NCI-H345 (cell line): Measurements from ENCODE around the gene ACAP1.
"Not testable (repeated sequence)": the region's sequence is repeated elsewhere in the genome, so short reads cannot be mapped to it uniquely, and the experiment has no call there.

Experiments
- DNase-seq: peaks from one replicate; lab custom pipeline; 2025; lab: John Stamatoyannopoulos, UW

The ACAP1 gene

GRCh38 chr17:7356072-7356549, 19.8 kb downstream of the ACAP1 start:
- peak; percentile 66 for DNase-seq

DNA sequence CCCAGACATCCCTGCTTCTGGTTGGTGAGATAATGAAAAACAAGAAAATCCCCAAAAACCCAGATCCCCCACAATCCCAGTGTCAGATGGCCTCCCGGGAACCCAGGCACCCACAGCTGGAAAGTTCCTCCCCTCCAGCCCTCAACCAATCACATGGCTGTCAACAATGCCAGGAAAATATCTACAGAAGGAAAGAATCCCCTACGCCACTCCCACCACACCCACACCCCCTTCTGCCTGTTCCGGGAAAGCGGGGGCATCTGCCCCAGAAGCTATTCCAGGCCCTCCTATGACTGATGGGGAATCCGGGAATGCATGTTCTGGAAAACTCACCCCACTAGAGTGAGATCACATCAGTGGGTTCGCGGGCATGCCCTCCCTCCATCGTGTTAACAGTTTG, 20.4 kb downstream of the ACAP1 start:
- DNase-seq: no peak

DNA sequence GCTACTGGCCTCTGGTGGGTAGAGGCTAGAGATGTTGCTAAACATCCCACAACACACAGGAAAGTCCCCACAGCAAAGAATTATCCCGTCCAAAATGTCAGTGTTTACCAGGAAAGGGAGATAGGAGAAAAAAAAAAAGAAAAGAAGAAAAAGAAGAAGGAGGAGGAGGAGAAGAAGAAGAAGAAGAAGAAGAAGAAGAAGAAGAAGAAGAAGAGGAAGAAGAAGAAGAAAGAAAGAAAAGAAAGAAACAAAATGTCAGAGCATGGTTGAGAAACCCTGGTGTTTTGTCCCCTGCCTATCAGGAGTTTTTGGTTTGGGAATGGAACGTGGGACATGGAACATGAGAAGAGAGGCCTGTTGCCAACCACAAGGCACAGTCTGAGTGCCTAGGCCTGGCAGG, 21.1 kb downstream of the ACAP1 start:
- DNase-seq: no peak

GRCh38 chr17:7361906-7362305, 25.6 kb downstream of the ACAP1 start:
- no peak for DNase-seq

- no peak for DNase-seq
Observed at GRCh38 chr17:7363311-7363710, 27.0 kb downstream of the ACAP1 start.

- not testable (repeated sequence) for DNase-seq
Observed at GRCh38 chr17:7365963-7366362, 29.6 kb downstream of the ACAP1 start.

GRCh38 chr17:7367083-7367482, 30.8 kb downstream of the ACAP1 start:
- DNase-seq: no peak

DNA sequence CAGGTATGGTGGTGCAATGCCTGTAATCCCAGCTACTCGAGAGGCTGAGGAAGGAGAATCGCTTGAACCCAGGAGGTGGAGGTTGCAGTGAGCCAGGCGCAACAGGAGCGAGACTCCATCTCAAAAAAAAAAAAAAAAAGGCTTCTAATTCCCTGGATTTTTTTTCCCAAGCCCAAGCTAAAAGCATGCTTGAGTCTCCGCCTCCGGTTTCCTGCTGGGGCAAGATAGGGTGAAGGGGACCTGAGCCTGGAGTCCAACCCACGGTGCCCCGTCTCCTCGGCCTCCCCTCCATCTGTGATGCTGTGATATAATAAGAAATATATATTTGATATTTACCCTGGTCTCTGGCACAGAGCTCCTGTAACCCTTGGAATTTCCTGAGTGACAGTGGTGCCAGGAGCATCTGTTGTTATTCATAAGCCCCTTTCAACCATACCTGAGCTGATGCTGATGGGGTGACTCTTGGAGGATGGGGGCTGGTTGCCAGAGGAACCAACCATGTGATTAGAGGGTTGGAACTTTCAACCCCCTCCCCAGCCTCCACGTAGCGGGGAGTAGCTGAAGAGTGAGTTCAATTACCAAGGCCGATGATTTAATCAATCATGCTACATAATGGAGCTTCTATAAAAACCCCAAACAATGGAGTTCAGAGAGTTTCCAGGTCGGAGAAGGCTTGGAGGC, 31.7 kb downstream of the ACAP1 start:
- no peak for DNase-seq

DNA sequence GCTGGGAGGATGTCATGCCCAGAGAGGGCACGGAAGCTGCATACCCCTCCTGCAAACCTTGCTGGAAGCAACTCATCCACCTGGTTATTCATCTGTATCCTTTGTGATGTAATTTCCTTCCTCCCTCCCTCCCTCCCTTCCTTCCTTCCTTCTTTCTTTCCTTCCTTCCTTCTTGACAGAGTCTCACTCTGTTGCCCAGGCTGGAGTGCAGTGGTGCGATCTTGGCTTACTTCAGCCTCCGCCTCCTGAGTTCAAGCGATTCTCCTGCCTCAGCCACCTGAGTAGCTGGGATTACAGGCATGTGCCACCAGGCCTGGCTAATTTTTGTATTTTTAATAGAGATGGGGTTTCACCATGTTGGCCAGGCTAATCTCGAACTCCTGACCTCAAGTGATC, 32.3 kb downstream of the ACAP1 start:
- not testable (repeated sequence) for DNase-seq

- no peak for DNase-seq
Observed at GRCh38 chr17:7369825-7370224, 33.5 kb downstream of the ACAP1 start.

DNA sequence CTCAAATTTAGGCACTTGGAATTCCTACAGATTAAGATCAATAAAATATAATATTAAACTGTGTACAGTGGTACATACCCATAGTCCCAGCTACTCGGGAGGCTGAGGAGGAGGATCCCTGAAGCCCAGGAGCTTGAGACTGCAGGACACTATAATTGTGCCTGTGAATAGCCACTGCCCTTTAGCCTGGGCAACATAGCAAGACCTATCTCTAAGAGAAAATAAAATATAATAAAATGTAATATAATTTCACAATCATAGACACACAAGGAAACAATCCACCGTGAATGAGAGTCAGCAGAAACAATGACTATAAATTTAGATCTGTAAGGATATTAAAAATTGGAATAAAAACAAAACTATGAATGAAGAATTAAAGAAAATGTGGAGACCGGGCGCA, 34.5 kb downstream of the ACAP1 start:
- DNase-seq: no peak

DNA sequence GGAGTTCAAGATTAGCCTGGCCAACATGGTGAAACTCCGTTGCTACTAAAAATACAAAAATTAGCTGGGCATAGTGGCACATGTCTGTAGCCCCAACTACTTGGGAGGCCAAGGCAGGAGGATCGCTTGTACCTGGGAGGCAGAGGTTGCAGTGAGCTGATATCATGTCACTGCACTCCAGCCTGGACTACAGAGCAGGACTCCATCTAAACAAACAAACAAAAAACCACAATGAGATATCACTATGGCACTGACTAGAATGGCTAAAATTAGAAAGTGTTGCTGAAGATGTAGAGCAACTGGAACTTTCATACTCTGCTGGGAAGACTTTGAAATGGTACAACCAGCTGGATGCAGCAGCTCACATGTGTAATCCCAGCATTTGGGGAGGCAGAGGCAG, 38.0 kb downstream of the ACAP1 start:
- DNase-seq: no peak

DNA sequence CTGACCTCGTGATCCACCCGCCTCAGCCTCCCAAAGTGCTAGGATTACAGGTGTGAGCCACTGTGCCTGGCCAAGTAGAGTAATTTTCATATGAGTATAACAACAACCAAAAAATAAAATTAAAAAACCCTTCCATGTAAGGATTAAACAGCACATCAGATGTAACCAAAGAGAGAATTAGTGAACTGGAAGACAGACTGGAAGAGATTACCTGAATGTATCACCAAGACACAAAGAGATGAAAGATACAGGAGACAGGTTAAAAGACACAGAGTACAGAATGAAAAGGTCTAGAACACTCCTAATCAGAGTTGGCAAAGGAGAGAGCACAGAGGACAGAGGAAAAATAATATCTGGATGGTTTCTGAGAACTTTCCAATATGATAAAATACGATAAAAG, 42.8 kb downstream of the ACAP1 start:
- no peak for DNase-seq

GRCh38 chr17:7380321-7380720, 44.0 kb downstream of the ACAP1 start:
- peak; percentile 41 for DNase-seq

- peak; percentile 1 for DNase-seq
Observed at GRCh38 chr17:7380855-7381683, 44.7 kb downstream of the ACAP1 start, which contains the start of gene TNK1. Gene TNK1, plus strand, starts transcription at chr17:7381089. Its CDS starts 1,838 bp downstream, at chr17:7382927.

DNA sequence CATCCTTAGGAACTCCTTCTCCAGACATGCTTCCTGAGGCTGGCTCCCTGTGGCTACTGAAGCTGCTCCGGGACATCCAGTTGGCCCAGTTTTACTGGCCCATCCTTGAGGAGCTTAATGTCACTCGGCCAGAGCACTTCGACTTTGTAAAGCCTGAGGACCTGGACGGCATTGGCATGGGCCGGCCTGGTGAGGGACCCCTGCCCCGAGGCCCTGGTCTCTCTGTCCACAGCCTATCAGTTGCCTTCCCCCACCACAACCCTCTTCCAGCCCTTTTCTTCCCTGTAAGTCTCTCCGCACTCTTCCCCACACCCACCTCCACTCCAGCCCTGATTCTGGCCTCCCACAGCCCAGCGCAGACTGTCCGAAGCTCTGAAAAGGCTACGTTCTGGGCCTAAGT, 46.6 kb downstream of the ACAP1 start:
- DNase-seq: no peak

GRCh38 chr17:7383371-7383741, 47.0 kb downstream of the ACAP1 start:
- no peak for DNase-seq

DNA sequence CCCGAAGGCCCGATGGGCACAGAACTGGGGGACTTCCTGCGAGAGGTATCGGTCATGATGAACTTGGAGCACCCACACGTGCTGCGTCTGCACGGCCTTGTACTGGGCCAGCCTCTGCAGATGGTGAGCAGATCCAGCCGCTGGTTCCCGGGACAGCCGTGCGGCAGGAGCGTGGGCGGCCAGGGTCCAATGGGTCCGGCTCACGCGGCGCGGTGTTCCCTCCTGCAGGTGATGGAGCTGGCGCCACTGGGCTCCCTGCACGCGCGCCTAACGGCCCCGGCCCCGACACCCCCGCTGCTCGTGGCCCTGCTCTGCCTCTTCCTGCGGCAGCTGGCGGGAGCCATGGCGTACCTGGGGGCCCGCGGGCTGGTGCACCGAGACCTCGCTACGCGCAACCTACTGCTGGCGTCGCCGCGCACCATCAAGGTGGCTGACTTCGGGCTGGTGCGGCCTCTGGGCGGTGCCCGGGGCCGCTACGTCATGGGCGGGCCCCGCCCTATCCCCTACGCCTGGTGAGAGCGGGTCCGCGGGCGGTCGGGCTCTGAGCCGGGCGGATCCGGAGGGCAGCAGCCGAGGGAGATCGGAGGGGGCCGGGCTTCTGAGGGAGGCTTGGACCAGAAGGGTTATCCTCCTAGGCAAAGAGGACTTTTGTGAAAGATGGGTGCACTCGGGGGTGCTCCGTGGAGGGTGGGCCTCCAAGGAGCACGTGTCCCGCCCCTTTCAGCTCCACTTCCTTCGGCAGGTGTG, 47.6 kb downstream of the ACAP1 start:
- DNase-seq: peak; percentile 78

GRCh38 chr17:7384489-7385081, 48.3 kb downstream of the ACAP1 start:
- no peak for DNase-seq

GRCh38 chr17:7388856-7389255, 52.5 kb downstream of the ACAP1 start:
- DNase-seq: no peak

DNA sequence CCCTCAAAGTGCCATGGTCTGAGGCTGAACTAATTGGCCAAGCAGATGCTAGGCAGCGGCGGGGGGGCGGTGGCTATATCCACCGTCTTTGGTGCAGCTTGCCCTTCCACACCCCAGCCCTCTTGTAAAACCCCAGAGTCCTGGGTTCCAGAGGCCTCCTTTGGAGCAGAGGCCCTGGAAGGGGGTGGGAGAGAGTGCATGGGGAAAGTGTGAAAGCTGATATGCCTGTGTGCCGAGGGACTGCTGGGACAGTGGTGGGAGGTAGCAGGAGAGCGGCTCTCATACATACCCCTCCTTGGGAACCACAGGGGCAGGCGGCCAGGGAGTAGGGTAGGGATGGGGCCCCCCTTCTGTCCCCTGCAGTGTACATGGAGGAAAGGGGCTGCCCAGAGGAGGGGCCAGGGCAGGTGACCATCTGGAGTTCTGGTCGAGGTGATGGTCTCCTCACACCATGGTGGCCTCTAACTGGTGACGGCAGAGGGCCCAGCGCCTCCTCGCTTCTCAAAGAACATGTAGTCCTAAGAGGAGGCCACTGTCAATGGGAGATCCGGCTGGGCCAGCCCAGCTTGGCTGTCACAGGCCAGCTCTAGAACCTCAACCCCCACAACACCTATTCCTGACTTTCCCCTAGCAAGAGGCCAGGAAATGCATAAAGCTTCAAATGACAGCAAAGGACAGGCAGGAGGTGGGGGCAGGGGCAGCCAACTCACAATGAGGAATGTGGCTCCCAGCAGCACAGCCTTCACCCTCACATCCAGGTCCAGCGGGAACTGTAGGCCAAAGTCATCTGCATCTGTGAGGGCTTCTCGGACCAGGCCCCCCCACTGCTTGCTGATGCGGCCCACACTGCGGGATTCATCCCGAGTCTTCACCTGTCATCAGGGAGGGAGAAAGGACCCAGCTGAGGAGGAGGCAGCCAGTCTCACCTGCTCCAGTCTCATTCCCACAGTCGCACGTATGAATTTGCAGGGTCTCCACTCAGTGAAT, 53.9 kb downstream of the ACAP1 start:
- no peak for DNase-seq
